Spleen (tissue), 11 donors: Measurements from ENCODE around the gene GLOD5. TPM values are rescaled to one million over a fixed set of nuclear protein-coding genes. Genes with fewer than 3 reads are reported as not detected.

Experiments
- DNase-seq: peaks from one replicate; pipeline ENCODE4 v3.0.0-alpha.2; 2020
- H3K27ac ChIP-seq, 8 donors: fragments of 200-600 bp; sonication (generic) in 7 of 8; 1 replicate in 4 of 8; 2 replicates in 4 of 8; pipeline versions ENCODE4 v1.5.0 to v1.8.0; 2016 to 2021; ENCODE audit warnings: inconsistent platforms in 4 of 8, mild to moderate bottlenecking in 4 of 8, moderate library complexity in 1 of 8
- H3K27me3 ChIP-seq, 7 donors: fragments of 200-600 bp; sonication (generic) in 6 of 7; replicated peaks in 1 of 7; 1 replicate in 4 of 7; 2 replicates in 3 of 7; pipeline versions ENCODE4 v1.5.0 to v1.8.0; 2016 to 2021; ENCODE audit warnings: inconsistent platforms in 3 of 7, mild to moderate bottlenecking in 1 of 7
- H3K36me3 ChIP-seq, 6 donors: fragments of 200-600 bp; sonication (generic) in 5 of 6; 1 replicate in 4 of 6; 2 replicates in 2 of 6; pipeline versions ENCODE4 v1.5.0 to v1.8.0; 2016 to 2021; ENCODE audit warnings: inconsistent platforms in 2 of 6
- H3K4me1 ChIP-seq, 6 donors: fragments of 200-600 bp; sonication (generic) in 5 of 6; 1 replicate in 3 of 6; 2 replicates in 3 of 6; pipeline versions ENCODE4 v1.5.0 to v1.8.0; 2016 to 2021; ENCODE audit warnings: inconsistent platforms in 3 of 6
- H3K4me3 ChIP-seq, 8 donors: fragments of 200-600 bp; sonication (generic) in 7 of 8; 1 replicate in 4 of 8; 2 replicates in 4 of 8; pipeline versions ENCODE4 v1.5.0 to v1.8.0; 2016 to 2021; ENCODE audit warnings: inconsistent platforms in 4 of 8, mild to moderate bottlenecking in 4 of 8, moderate library complexity in 2 of 8
- H3K9me3 ChIP-seq, 8 donors: fragments of 200-600 bp; sonication (generic) in 7 of 8; 1 replicate in 4 of 8; 2 replicates in 4 of 8; pipeline versions ENCODE4 v1.5.0 to v1.8.0; 2016 to 2021; ENCODE audit warnings: inconsistent platforms in 4 of 8
- POLR2A ChIP-seq, 3 donors: fragments of 450-650 bp; IDR thresholded peaks; one replicate each; pipeline ENCODE4 v1.5.1; 2017; ENCODE audit warnings: antibody characterized with exemption in 3 of 3, mild to moderate bottlenecking in 1 of 3
- POLR2AphosphoS5 ChIP-seq, 3 donors: sonication (generic); formaldehyde crosslinking; IDR thresholded peaks; one replicate each; pipeline ENCODE4 v1.5.1; 2017; ENCODE audit warnings: antibody characterized with exemption in 3 of 3
- WGBS, 5 donors: extraction: QIAGEN DNeasy Blood & Tissue Kit in 3 of 5; methylation state at CpG; one replicate each; pipeline versions ENCODE4 v1.1.5 to v1.1.7; 2013 to 2018; 5-methylcytosine and 5-hydroxymethylcytosine counted together
- intact Hi-C: fragments of 100-400 bp; cut with DNase I; formaldehyde crosslinking; loops from one replicate; pipeline ENCODE4 v1.15.0; 2023; ENCODE audit warnings: low total_unique reads
- polyA plus RNA-seq, 3 donors: library from polyadenylated mRNA; stranded (reverse); fragments of 200-250 nt; gene quantifications; one replicate each; pipeline ENCODE4 v1.2.1, GENCODE V29; 2013
- total RNA-seq, 7 donors: library from RNA; depleted of rRNA in 3 of 7; stranded (reverse); fragments of >200 nt in 3 of 7; fragmentation: NEBNext Ultra II Directional in 4 of 7; extraction: Animal tissue kit (Norgen Biotek cat#: 25700) in 4 of 7; gene quantifications; one replicate each; pipeline versions ENCODE4 v1.1.0 to v1.2.1, GENCODE V29; 2016 to 2021
- TF ChIP-seq, protein P1 (sequence below), 11 experiments: fragments of 200-600 bp in 7 of 11; fragments of 450-650 bp in 4 of 11; sonication (generic) in 4 of 11; IDR thresholded peaks in 8 of 11; conservative IDR thresholded peaks in 3 of 11; 1 replicate in 7 of 11; 2 replicates in 4 of 11; pipeline versions ENCODE4 v1.4.0 to v1.8.0; 2016 to 2021; ENCODE audit warnings: antibody characterized with exemption in 11 of 11, inconsistent platforms in 4 of 11, mild to moderate bottlenecking in 1 of 11
- donor health status: healthy with polysubstance abuse.
- donor health status: DM: no; HTN: no; CAD: no; lungs with moderate emphysema.
- donor health status: DM: no; HTN: no; CAD: no.
- donor health status: Bipolar disorder and iron deficiency.
- donor health status: healthy.
- donor health status: DM: no; HTN: no; CAD: no.
- donor health status: DM: yes; HTN: yes; CAD: no.

Gene GLOD5
- total and polyA plus RNA-seq, 10 donors, result not detected

DNA sequence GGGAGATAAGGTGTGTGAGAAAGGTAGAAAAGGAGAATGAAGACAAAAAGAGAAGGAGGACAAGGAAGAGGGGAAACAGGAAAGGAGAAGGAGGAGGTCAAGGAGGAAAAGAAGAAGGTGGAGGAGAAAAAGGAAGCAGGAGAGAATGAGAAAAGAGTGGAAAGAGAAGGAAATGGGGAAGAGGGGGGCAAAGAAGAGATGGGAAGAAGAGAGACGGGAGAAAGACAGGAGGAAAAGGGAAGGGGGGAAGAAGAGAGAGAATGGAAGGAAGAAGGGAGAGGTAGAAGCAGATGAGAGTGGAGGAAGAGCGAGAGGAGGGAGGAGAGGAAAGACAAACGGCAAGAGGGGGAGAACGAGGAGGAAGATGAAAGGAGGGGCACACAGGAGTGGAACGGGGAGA is 28.9 kb downstream of the GLOD5 start:
- H3K4me1 ChIP-seq, result no peaks in the 10 kb centered on the region
- H3K9me3 ChIP-seq, result no peaks in the 10 kb centered on the region
- H3K27ac ChIP-seq, result no peak overlapping the region
- no peak for TF ChIP-seq POLR2AphosphoS5 (IDR thresholded peaks at IDR 0.05)
- TF ChIP-seq POLR2A (IDR thresholded peaks at IDR 0.05), result no peak
- TF ChIP-seq, protein P1, sequence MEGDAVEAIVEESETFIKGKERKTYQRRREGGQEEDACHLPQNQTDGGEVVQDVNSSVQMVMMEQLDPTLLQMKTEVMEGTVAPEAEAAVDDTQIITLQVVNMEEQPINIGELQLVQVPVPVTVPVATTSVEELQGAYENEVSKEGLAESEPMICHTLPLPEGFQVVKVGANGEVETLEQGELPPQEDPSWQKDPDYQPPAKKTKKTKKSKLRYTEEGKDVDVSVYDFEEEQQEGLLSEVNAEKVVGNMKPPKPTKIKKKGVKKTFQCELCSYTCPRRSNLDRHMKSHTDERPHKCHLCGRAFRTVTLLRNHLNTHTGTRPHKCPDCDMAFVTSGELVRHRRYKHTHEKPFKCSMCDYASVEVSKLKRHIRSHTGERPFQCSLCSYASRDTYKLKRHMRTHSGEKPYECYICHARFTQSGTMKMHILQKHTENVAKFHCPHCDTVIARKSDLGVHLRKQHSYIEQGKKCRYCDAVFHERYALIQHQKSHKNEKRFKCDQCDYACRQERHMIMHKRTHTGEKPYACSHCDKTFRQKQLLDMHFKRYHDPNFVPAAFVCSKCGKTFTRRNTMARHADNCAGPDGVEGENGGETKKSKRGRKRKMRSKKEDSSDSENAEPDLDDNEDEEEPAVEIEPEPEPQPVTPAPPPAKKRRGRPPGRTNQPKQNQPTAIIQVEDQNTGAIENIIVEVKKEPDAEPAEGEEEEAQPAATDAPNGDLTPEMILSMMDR (IDR thresholded peaks at IDR 0.05 in 8 of 11, conservative IDR thresholded peaks at IDR 0.05 in 3 of 11), result no peak
- WGBS, 5 donors, result 59 to 68% (median 61%) methylated on average over 5 of the region's 5 CpGs
- no peak overlapping the region for H3K4me3 ChIP-seq
- intact Hi-C loops, result no loop called here
- no peaks in the 10 kb centered on the region for H3K36me3 ChIP-seq
- H3K27me3 ChIP-seq, result peaks cover 0 to 19% (median 0%) of the 10 kb centered on the region in 7 donors
- no peak for DNase-seq

DNA sequence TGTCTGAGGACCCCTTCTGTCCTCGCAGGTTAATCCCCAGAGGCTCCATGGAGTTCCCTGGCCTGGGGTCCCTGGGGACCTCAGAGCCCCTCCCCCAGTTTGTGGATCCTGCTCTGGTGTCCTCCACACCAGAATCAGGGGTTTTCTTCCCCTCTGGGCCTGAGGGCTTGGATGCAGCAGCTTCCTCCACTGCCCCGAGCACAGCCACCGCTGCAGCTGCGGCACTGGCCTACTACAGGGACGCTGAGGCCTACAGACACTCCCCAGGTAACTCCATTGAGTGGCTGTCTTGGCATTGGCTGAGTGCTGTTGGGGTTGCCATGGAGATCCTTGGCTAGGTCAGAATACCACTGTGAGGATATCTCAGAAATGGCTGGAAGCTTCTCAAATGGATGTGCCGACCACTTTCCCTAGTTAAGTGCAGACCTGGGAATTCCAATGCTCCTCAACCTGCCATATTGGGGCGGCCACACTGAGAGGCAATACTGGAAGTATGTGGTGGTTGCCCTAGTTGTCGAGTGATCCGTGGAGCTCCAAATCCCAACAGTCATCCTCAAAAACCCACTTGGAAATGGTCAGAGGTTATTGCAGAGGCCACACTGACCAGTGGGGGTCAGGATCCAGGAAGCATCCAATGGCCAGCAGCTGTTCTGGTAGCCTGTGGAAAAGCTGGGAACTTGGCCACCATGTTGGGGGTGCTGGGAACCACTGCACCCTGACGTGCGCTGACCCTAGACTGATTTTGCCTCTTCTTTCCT is 29.7 kb downstream of the GLOD5 start:
- WGBS, 5 donors, result 79 to 92% (median 82%) methylated on average over 3 to 11 of the region's 11 CpGs
- Histone ChIP-seq H3K27me3 (peaks cover 0 to 12% (median 0%) of the 10 kb centered on the region in 7 donors), H3K4me3 (no peak overlapping the region), H3K4me1 (no peaks in the 10 kb centered on the region), H3K36me3 (no peaks in the 10 kb centered on the region), H3K27ac (no peak overlapping the region), H3K9me3 (no peaks in the 10 kb centered on the region)
- no peak for DNase-seq
- intact Hi-C loops, result no loop called here
- no peak for TF ChIP-seq POLR2AphosphoS5 (IDR thresholded peaks at IDR 0.05)
- TF ChIP-seq, protein P1 (IDR thresholded peaks at IDR 0.05 in 8 of 11, conservative IDR thresholded peaks at IDR 0.05 in 3 of 11), result no peak
- no peak for TF ChIP-seq POLR2A (IDR thresholded peaks at IDR 0.05)

DNA sequence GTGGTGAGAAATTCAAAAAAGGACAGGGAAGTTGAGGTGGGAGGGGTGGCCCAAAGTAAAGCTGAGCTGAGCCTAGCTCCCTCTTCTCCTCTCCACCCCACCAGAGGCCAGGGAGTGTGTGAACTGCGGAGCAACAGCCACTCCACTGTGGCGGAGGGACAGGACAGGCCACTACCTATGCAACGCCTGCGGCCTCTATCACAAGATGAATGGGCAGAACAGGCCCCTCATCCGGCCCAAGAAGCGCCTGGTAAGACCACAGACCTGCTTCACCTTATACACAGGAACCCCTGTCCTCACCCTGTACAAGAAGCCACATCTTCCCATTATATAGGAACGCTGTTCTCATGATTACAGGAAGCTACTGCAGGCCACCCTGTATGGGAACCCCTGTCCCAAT is 30.7 kb downstream of the GLOD5 start:
- no peak for DNase-seq
- Histone ChIP-seq H3K4me3 (no peak overlapping the region), H3K27ac (no peak overlapping the region), H3K4me1 (no peaks in the 10 kb centered on the region), H3K36me3 (no peaks in the 10 kb centered on the region), H3K9me3 (no peaks in the 10 kb centered on the region), H3K27me3 (peaks cover 0 to 8% (median 0%) of the 10 kb centered on the region in 7 donors)
- TF ChIP-seq, protein P1 (IDR thresholded peaks at IDR 0.05 in 8 of 11, conservative IDR thresholded peaks at IDR 0.05 in 3 of 11), result no peak
- no peak for TF ChIP-seq POLR2A (IDR thresholded peaks at IDR 0.05)
- TF ChIP-seq POLR2AphosphoS5 (IDR thresholded peaks at IDR 0.05), result no peak
- intact Hi-C loops, result no loop called here
- 78 to 89% (median 81%) methylated on average over 5 to 7 of the region's 7 CpGs for WGBS, 5 donors

DNA sequence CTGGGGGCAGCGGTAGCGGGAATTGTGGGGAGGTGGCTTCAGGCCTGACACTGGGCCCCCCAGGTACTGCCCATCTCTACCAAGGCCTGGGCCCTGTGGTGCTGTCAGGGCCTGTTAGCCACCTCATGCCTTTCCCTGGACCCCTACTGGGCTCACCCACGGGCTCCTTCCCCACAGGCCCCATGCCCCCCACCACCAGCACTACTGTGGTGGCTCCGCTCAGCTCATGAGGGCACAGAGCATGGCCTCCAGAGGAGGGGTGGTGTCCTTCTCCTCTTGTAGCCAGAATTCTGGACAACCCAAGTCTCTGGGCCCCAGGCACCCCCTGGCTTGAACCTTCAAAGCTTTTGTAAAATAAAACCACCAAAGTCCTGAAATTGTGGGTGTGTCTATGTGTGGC is 32.4 kb downstream of the GLOD5 start:
- H3K9me3 ChIP-seq, result no peaks in the 10 kb centered on the region

More for the DNA sequence above, 32.4 kb downstream of the GLOD5 start:
- TF ChIP-seq POLR2A (IDR thresholded peaks at IDR 0.05) (no peak), POLR2AphosphoS5 (IDR thresholded peaks at IDR 0.05) (no peak)
- TF ChIP-seq, protein P1 (IDR thresholded peaks at IDR 0.05 in 8 of 11, conservative IDR thresholded peaks at IDR 0.05 in 3 of 11), result no peak
- intact Hi-C loops, result no loop called here
- H3K27me3 ChIP-seq, result no peaks in the 10 kb centered on the region
- H3K36me3 ChIP-seq, result no peaks in the 10 kb centered on the region
- WGBS, 5 donors, result 68 to 100% (median 92%) methylated on average over 2 to 4 of the region's 4 CpGs
- no peaks in the 10 kb centered on the region for H3K4me1 ChIP-seq
- no peak for DNase-seq
- H3K4me3 ChIP-seq, result no peak overlapping the region
- no peak overlapping the region for H3K27ac ChIP-seq
